Hepatocyte (in vitro differentiated cells): Measurements from ENCODE around the gene TMEM164.

Source experiments
- CTCF ChIP-seq: fragments of 200-600 bp; sonication (generic); IDR thresholded peaks from 2 replicates; pipeline ENCODE4 v1.5.1; 2016; ENCODE audit warnings: antibody characterized with exemption, mild to moderate bottlenecking; ENCODE audit not compliant: poor library complexity
- EZH2 ChIP-seq: fragments of 200-600 bp; sonication (generic); IDR thresholded peaks from 2 replicates; pipeline ENCODE4 v1.6.1; 2016; ENCODE audit warnings: antibody characterized with exemption, mild to moderate bottlenecking, borderline replicate concordance

GRCh38 chrX:110041980-110042379, 39.1 kb downstream of the TMEM164 start:
- no peak for TF ChIP-seq CTCF
- TF ChIP-seq EZH2 = no peak
